ENCODE results near the gene POFUT1. TPM values are rescaled to one million over a fixed set of nuclear protein-coding genes. Genes with fewer than 3 reads are reported as not detected.
"Not testable (repeated sequence)": the region's sequence is repeated elsewhere in the genome, so short reads cannot be mapped to it uniquely, and the experiment has no call there.

Gene POFUT1
- total RNA-seq, 1 experiment from 2014 or later = 41.9 TPM

DNA sequence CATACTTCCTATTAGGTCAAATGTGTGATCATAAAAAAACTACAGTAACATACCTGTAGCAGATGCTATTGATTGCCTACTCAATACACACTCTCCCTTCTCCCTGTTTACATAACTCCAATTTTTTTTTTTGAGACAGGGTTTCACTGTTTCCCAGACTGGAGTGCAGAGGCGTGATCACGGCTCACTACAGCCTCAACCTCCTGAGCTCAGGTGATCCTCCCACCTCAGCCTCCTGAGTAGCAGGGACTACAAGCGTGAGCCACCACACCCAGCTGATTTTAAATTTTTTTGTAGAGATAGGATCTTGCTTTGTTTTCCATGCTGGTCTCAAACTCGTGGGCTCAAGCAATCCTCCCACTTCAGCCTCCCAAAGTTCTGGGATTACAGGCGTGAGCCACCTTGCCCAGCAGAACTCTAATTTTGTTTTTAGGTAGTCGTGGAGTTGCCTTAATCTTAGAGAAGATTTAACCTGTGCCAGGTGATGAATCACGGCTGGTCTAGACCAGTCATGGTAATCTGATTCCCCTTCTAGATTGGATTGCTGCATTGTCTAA lies 55.8 kb downstream of the POFUT1 start:
- Histone ChIP-seq H3K9me3 (ENCODE audit: low read length) (no peaks in the 10 kb centered on the region), H3K79me2 (ENCODE audit: low read length) (no peaks in the 10 kb centered on the region), H3K9ac (ENCODE audit: low read length) (no peak overlapping the region), H3K4me2 (ENCODE audit: low read length) (no peak overlapping the region), H3K4me3 (ENCODE audit: low read length) (no peak overlapping the region), H2AFZ (ENCODE audit: low read length) (peak overlapping the region; percentile 39; the same call in 1 of the 2 replicates), H3F3A (ENCODE audit: low read length, unreplicated experiment) (no peaks in the 10 kb centered on the region), H3K27ac (ENCODE audit: low read length) (no peak overlapping the region), H3K27me3 (ENCODE audit: low read length) (no peaks in the 10 kb centered on the region), H4K20me1 (ENCODE audit: low read length) (no peaks in the 10 kb centered on the region), H3K4me1 (ENCODE audit: insufficient read depth, low read length) (peaks cover 7% of the 10 kb centered on the region), H3K9me2 (replicated peaks; ENCODE audit: low read length) (no peaks in the 10 kb centered on the region), H3K36me3 (ENCODE audit: low read depth, low read length) (no peaks in the 10 kb centered on the region)
- ChIA-PET POLR2A (ENCODE audit: unreplicated experiment) (no interaction called here), CTCF (no interaction called here)
- no TSS peak for BruUV-seq (replicated peaks)
- TF ChIP-seq EZH2phosphoT487 (IDR thresholded peaks at IDR 0.05; ENCODE audit: borderline replicate concordance, low read length) (no peak), EZH2 (IDR thresholded peaks at IDR 0.05; ENCODE audit: low read length, unreplicated experiment) (no peak)
- TF ChIP-seq, protein P1, sequence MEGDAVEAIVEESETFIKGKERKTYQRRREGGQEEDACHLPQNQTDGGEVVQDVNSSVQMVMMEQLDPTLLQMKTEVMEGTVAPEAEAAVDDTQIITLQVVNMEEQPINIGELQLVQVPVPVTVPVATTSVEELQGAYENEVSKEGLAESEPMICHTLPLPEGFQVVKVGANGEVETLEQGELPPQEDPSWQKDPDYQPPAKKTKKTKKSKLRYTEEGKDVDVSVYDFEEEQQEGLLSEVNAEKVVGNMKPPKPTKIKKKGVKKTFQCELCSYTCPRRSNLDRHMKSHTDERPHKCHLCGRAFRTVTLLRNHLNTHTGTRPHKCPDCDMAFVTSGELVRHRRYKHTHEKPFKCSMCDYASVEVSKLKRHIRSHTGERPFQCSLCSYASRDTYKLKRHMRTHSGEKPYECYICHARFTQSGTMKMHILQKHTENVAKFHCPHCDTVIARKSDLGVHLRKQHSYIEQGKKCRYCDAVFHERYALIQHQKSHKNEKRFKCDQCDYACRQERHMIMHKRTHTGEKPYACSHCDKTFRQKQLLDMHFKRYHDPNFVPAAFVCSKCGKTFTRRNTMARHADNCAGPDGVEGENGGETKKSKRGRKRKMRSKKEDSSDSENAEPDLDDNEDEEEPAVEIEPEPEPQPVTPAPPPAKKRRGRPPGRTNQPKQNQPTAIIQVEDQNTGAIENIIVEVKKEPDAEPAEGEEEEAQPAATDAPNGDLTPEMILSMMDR (conservative IDR thresholded peaks at IDR 0.05; ENCODE audit: low read depth, low read length) = no peak
- intact Hi-C loops (cut with micrococcal nuclease) = no loop called here
- ATAC-seq = peak; percentile 81
- peak; percentile 75 for DNase-seq

DNA sequence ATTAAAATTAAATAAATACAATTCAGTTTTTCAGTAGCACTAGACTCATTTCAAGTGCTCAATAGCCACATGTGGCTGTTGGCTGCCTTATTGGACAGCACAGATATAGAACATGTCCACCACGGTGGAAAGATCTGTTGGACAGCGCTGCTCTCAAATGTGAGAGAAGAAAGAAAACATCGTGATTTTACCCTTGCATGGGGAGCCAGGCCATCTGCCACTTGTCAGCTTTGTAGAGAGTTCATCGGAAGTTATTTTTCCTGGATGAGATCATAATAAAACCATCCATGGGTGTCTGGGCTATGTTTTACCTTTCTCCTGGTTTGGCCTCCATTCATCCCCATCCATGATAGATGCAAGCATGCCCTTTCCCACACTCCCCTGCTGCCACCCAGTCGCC lies 63.9 kb downstream of the POFUT1 start:
- H3K9me3 ChIP-seq (ENCODE audit: low read length) = no peaks in the 10 kb centered on the region
- H3K4me1 ChIP-seq (ENCODE audit: insufficient read depth, low read length) = no peaks in the 10 kb centered on the region
- H2AFZ ChIP-seq (ENCODE audit: low read length) = no peak overlapping the region
- CTCF ChIA-PET = no interaction called here
- no peaks in the 10 kb centered on the region for H3F3A ChIP-seq (ENCODE audit: low read length, unreplicated experiment)
- no peaks in the 10 kb centered on the region for H3K9me2 ChIP-seq (replicated peaks; ENCODE audit: low read length)
- H3K27me3 ChIP-seq (ENCODE audit: low read length) = no peaks in the 10 kb centered on the region
- no peak overlapping the region for H3K4me3 ChIP-seq (ENCODE audit: low read length)
- TF ChIP-seq, protein P1 (conservative IDR thresholded peaks at IDR 0.05; ENCODE audit: low read depth, low read length) = no peak
- TF ChIP-seq EZH2phosphoT487 (IDR thresholded peaks at IDR 0.05; ENCODE audit: borderline replicate concordance, low read length) (no peak), EZH2 (IDR thresholded peaks at IDR 0.05; ENCODE audit: low read length, unreplicated experiment) (no peak)
- POLR2A ChIA-PET (ENCODE audit: unreplicated experiment) = no interaction called here
- H3K79me2 ChIP-seq (ENCODE audit: low read length) = no peaks in the 10 kb centered on the region
- intact Hi-C loops (cut with micrococcal nuclease) = no loop called here
- no peaks in the 10 kb centered on the region for H3K36me3 ChIP-seq (ENCODE audit: low read depth, low read length)
- H4K20me1 ChIP-seq (ENCODE audit: low read length) = no peaks in the 10 kb centered on the region
- H3K9ac ChIP-seq (ENCODE audit: low read length) = no peak overlapping the region
- DNase-seq (no peak), ATAC-seq (no peak)
- H3K4me2 ChIP-seq (ENCODE audit: low read length) = no peak overlapping the region
- BruUV-seq (replicated peaks) = no TSS peak
- no peak overlapping the region for H3K27ac ChIP-seq (ENCODE audit: low read length)

DNA sequence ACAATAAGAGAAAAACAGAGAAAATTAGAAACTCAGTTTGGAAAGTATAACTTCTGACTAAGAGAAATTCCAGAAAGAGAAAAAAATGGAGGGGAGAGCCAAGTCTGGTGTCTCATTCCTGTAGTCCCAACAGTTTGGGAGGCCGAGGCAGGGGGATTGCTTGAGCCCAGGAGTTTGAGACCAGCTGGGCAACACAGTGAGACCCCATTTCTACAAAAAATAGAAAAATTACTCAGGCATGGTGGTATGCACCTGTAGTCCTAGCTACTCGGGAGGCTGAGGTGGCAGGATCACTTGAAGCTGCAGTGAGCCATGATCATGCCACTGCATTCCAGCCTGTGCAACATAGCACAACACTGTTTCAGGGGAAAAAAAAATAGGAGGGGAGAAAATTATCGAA lies 66.7 kb downstream of the POFUT1 start:
- no peaks in the 10 kb centered on the region for H3K27me3 ChIP-seq (ENCODE audit: low read length)
- no peaks in the 10 kb centered on the region for H3F3A ChIP-seq (ENCODE audit: low read length, unreplicated experiment)
- ChIA-PET POLR2A (ENCODE audit: unreplicated experiment) (no interaction called here), CTCF (no interaction called here)
- no peak for TF ChIP-seq EZH2 (IDR thresholded peaks at IDR 0.05; ENCODE audit: low read length, unreplicated experiment)
- DNase-seq = no peak
- ATAC-seq = no peak
- intact Hi-C loops (cut with micrococcal nuclease) = no loop called here
- H3K36me3 ChIP-seq (ENCODE audit: low read depth, low read length) = no peaks in the 10 kb centered on the region
- BruUV-seq (replicated peaks) = no TSS peak
- no peak overlapping the region for H3K27ac ChIP-seq (ENCODE audit: low read length)
- no peaks in the 10 kb centered on the region for H4K20me1 ChIP-seq (ENCODE audit: low read length)
- H3K4me1 ChIP-seq (ENCODE audit: insufficient read depth, low read length) = peaks cover 9% of the 10 kb centered on the region
- no peaks in the 10 kb centered on the region for H3K9me3 ChIP-seq (ENCODE audit: low read length)
- no peaks in the 10 kb centered on the region for H3K9me2 ChIP-seq (replicated peaks; ENCODE audit: low read length)
- H3K4me2 ChIP-seq (ENCODE audit: low read length) = no peak overlapping the region
- no peak overlapping the region for H3K9ac ChIP-seq (ENCODE audit: low read length)
- no peak overlapping the region for H3K4me3 ChIP-seq (ENCODE audit: low read length)
- peaks cover 16% of the 10 kb centered on the region for H3K79me2 ChIP-seq (ENCODE audit: low read length)
- H2AFZ ChIP-seq (ENCODE audit: low read length) = no peak overlapping the region

DNA sequence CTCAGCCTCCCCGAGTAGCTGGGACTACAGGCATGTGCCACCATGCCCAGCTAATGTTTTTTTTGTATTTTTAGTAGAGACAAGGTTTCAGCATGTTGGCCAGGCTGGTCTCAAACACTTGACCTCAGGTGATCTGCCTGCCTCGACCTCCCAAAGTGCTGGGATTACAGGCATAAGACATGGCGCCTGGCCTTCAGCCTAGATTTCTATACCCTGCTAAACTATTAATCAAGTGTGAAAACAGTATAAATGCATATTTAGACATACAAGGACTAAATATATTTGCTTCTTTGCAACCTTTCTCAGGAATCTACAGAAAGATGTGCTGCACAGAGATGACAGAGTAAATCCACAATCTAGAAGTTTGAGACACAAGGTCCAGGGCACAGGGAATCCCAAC lies 67.5 kb downstream of the POFUT1 start:
- BruUV-seq (replicated peaks); H3K9me2 ChIP-seq (replicated peaks; ENCODE audit: low read length); POLR2A ChIA-PET (ENCODE audit: unreplicated experiment); H4K20me1 ChIP-seq (ENCODE audit: low read length); intact Hi-C loops (cut with micrococcal nuclease); CTCF ChIA-PET; H3K4me3 ChIP-seq (ENCODE audit: low read length); H3K9ac ChIP-seq (ENCODE audit: low read length); H3K27ac ChIP-seq (ENCODE audit: low read length); DNase-seq; H2AFZ ChIP-seq (ENCODE audit: low read length); ATAC-seq; H3K36me3 ChIP-seq (ENCODE audit: low read depth, low read length); H3K27me3 ChIP-seq (ENCODE audit: low read length); H3K4me2 ChIP-seq (ENCODE audit: low read length); H3K9me3 ChIP-seq (ENCODE audit: low read length); H3K4me1 ChIP-seq (ENCODE audit: insufficient read depth, low read length); H3F3A ChIP-seq (ENCODE audit: low read length, unreplicated experiment): not testable (repeated sequence)
- H3K79me2 ChIP-seq (ENCODE audit: low read length) = peaks cover 23% of the 10 kb centered on the region
